Right lobe of liver (tissue), 4 donors: Measurements from ENCODE around the gene COMMD6.

Experiments used
- POLR2A ChIP-seq: fragments of 450-650 bp; IDR thresholded peaks from one replicate; pipeline ENCODE4 v1.6.1; 2017; ENCODE audit warnings: antibody characterized with exemption, mild to moderate bottlenecking
- TF ChIP-seq, protein P1 (sequence below), 4 donors: fragments of 200-600 bp in 3 of 4; fragments of 450-650 bp in 1 of 4; IDR thresholded peaks; one replicate each; pipeline versions ENCODE4 v1.5.1 to v1.8.0; 2016 to 2022; ENCODE audit warnings: antibody characterized with exemption in 4 of 4, mild to moderate bottlenecking in 2 of 4
- donor health status: DM: no; HTN: no; CAD: no.
- donor health status: DM: no; HTN: no; CAD: no.
- donor health status: DM: no; HTN: yes; CAD: no.

DNA sequence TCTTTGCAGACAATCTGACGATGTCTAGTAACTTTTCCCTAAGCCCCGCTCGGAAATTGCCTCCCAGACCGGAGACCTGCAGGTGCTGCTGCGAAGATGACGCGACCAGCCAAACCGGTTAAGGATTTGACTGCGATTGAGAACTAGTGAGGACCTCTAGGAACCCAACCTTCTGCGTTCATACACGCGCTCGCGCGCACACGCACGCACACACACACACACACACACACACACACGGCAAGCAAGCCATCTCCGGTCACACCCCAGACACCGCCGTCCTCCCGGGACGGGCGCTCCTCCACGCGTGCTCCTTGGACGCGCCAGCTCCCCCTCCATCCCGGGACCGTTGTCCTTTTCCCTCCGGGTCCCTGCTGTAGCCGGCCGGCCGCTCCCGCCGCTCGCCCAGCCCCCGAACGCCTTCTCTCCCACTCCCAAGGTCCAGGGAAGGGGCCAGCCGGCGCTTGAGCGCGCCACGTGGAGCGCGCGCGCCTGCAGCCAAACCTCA, 56.9 kb downstream of the COMMD6 start:
- TF ChIP-seq POLR2A, result no peak
- TF ChIP-seq, protein P1, sequence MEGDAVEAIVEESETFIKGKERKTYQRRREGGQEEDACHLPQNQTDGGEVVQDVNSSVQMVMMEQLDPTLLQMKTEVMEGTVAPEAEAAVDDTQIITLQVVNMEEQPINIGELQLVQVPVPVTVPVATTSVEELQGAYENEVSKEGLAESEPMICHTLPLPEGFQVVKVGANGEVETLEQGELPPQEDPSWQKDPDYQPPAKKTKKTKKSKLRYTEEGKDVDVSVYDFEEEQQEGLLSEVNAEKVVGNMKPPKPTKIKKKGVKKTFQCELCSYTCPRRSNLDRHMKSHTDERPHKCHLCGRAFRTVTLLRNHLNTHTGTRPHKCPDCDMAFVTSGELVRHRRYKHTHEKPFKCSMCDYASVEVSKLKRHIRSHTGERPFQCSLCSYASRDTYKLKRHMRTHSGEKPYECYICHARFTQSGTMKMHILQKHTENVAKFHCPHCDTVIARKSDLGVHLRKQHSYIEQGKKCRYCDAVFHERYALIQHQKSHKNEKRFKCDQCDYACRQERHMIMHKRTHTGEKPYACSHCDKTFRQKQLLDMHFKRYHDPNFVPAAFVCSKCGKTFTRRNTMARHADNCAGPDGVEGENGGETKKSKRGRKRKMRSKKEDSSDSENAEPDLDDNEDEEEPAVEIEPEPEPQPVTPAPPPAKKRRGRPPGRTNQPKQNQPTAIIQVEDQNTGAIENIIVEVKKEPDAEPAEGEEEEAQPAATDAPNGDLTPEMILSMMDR (IDR thresholded peaks at IDR 0.05), result no peak
